HuH-7.5 (cell line): Measurements from ENCODE around the gene COL6A2.
A peak's percentile ranks its signal among the peaks of the same experiment; 100 is the strongest.

Source experiments
- DNase-seq: peaks from one replicate; pipeline ENCODE4 v3.0.0; 2011; ENCODE audit warnings: low spot score

The COL6A2 gene

GRCh38 chr21:46144464-46145070 lies 46.7 kb downstream of the COL6A2 start:
- no peak for DNase-seq

- DNase-seq: no peak
Observed at GRCh38 chr21:46145159-46145839, 47.4 kb downstream of the COL6A2 start.

- DNase-seq: no peak
Observed at GRCh38 chr21:46145840-46146691, 48.2 kb downstream of the COL6A2 start.

GRCh38 chr21:46146856-46147255 lies 48.9 kb downstream of the COL6A2 start:
- DNase-seq: no peak

GRCh38 chr21:46147429-46147828 lies 49.5 kb downstream of the COL6A2 start:
- peak; percentile 77 for DNase-seq

- no peak for DNase-seq
Observed at GRCh38 chr21:46148106-46148505, 50.2 kb downstream of the COL6A2 start.

- DNase-seq: no peak
Observed at GRCh38 chr21:46149205-46149901, 51.4 kb downstream of the COL6A2 start.

GRCh38 chr21:46150073-46150472 lies 52.2 kb downstream of the COL6A2 start:
- DNase-seq: no peak

GRCh38 chr21:46150491-46151121 lies 52.7 kb downstream of the COL6A2 start:
- DNase-seq: no peak

- DNase-seq: no peak
Observed at GRCh38 chr21:46151261-46151988, 53.5 kb downstream of the COL6A2 start.

- DNase-seq: no peak
Observed at GRCh38 chr21:46151989-46152926, 54.3 kb downstream of the COL6A2 start.

- DNase-seq: no peak
Observed at GRCh38 chr21:46152927-46153246, 55.0 kb downstream of the COL6A2 start.

GRCh38 chr21:46153247-46154154 lies 55.6 kb downstream of the COL6A2 start:
- DNase-seq: peak; percentile 87

GRCh38 chr21:46154155-46154954 lies 56.4 kb downstream of the COL6A2 start:
- DNase-seq: no peak

- no peak for DNase-seq
Observed at GRCh38 chr21:46154955-46155513, 57.1 kb downstream of the COL6A2 start.

GRCh38 chr21:46155514-46156377 lies 57.8 kb downstream of the COL6A2 start, which contains the start of gene FTCD:
Gene FTCD, minus strand, starts transcription at chr21:46155579. Its CDS starts 56 bp downstream, at chr21:46155523.
- no peak for DNase-seq

- DNase-seq: no peak
Observed at GRCh38 chr21:46156378-46156645, 58.4 kb downstream of the COL6A2 start.
